IMR-90 (cell line): ENCODE data around the gene SARM1.

Experiments
- CEBPB ChIP-seq: IDR thresholded peaks from 2 replicates; pipeline ENCODE4 v1.6.1; 2012; ENCODE audit warnings: low read depth, low read length, improper control_type of control experiment
- CTCF ChIP-seq: conservative IDR thresholded peaks from 2 replicates; pipeline ENCODE4 v1.5.1; 2012; ENCODE audit warnings: mild to moderate bottlenecking, low read depth, low read length, improper control_type of control experiment
- MAFK ChIP-seq: IDR thresholded peaks from 2 replicates; pipeline ENCODE4 v1.6.1; 2012; ENCODE audit warnings: low read depth, low read length, improper control_type of control experiment
- MAZ ChIP-seq: IDR thresholded peaks from 2 replicates; pipeline ENCODE4 v1.6.1; 2012; ENCODE audit warnings: low read depth, mild to moderate bottlenecking, low read length, improper control_type of control experiment, moderate library complexity, borderline replicate concordance
- MXI1 ChIP-seq: IDR thresholded peaks from 2 replicates; pipeline ENCODE4 v1.6.1; 2012; ENCODE audit warnings: low read depth, mild to moderate bottlenecking, low read length, moderate library complexity, borderline replicate concordance
- POLR2A ChIP-seq: IDR thresholded peaks from 2 replicates; pipeline ENCODE4 v1.6.1; 2012; ENCODE audit warnings: mild to moderate bottlenecking, low read depth, low read length
- RAD21 ChIP-seq: IDR thresholded peaks from 2 replicates; pipeline ENCODE4 v1.6.1; 2012; ENCODE audit warnings: low read length, improper control_type of control experiment
- RCOR1 ChIP-seq: IDR thresholded peaks from 2 replicates; pipeline ENCODE4 v1.6.1; 2012; ENCODE audit warnings: mild to moderate bottlenecking, low read length, improper control_type of control experiment; ENCODE audit not compliant: insufficient replicate concordance
- USF2 ChIP-seq: fragments of 150-350 bp; IDR thresholded peaks from 2 replicates; pipeline ENCODE4 v1.6.1; 2017; ENCODE audit warnings: mild to moderate bottlenecking, antibody characterized with exemption, low read length, low read depth

- no peak for TF ChIP-seq CTCF
- TF ChIP-seq POLR2A, result no peak
- no peak for TF ChIP-seq CEBPB
- TF ChIP-seq USF2, result no peak
- TF ChIP-seq MAFK, result no peak
- no peak for TF ChIP-seq MAZ
- no peak for TF ChIP-seq RAD21
- no peak for TF ChIP-seq RCOR1
- TF ChIP-seq MXI1, result no peak
These were observed 6.0 kb upstream of the SARM1 start for GRCh38 chr17:28365487-28365886.
